Measurements from ENCODE around the gene DPAGT1. TPM values are rescaled to one million over a fixed set of nuclear protein-coding genes. Genes with fewer than 3 reads are reported as not detected.

The DPAGT1 gene
- total RNA-seq, 4 donors from 2014 or later: 10.7 to 38.6 (median 33.1) TPM

GRCh38 chr11:119100994-119101758 is 477 bp downstream of the DPAGT1 start:
- DNase-seq: peak in 1 of 3 donors; percentile 25
- Histone ChIP-seq H3K27me3 (no peaks in the 10 kb centered on the region), H3K4me1 (peaks cover 0 to 25% (median 9%) of the 10 kb centered on the region in 4 donors), H3K4me3 (peak overlapping the region; percentile 73 to 97 (median 82)), H3K36me3 (peaks cover 0 to 17% (median 0%) of the 10 kb centered on the region in 3 donors), H3K27ac (peak overlapping the region; percentile 88 to 92 (median 89)), H3K9me3 (no peaks in the 10 kb centered on the region)
- TF ChIP-seq POLR2A (IDR thresholded peaks at IDR 0.05) (peak in 1 of 2 donors; percentile 8), CTCF (IDR thresholded peaks at IDR 0.05) (peak in 3 of 6 experiments; percentile 30 to 39 (median 33))

- H3K4me1 ChIP-seq: peaks cover 0 to 22% (median 9%) of the 10 kb centered on the region in 4 donors
- H3K27ac ChIP-seq: peak overlapping the region in 2 of 4 donors; percentile 15 to 88
- peak in 1 of 3 donors; percentile 41 for DNase-seq
- H3K27me3 ChIP-seq: no peaks in the 10 kb centered on the region
- H3K9me3 ChIP-seq: no peaks in the 10 kb centered on the region
- H3K4me3 ChIP-seq: peak overlapping the region; percentile 73 to 97 (median 82)
- H3K36me3 ChIP-seq: peaks cover 0 to 17% (median 0%) of the 10 kb centered on the region in 3 donors
- TF ChIP-seq CTCF (IDR thresholded peaks at IDR 0.05) (peak in 3 of 6 experiments; percentile 40 to 45 (median 45)), POLR2A (IDR thresholded peaks at IDR 0.05) (no peak)
Measured at GRCh38 chr11:119100246-119100970, 1.2 kb downstream of the DPAGT1 start.

GRCh38 chr11:119099711-119100110 is 1.9 kb downstream of the DPAGT1 start:
- TF ChIP-seq CTCF (IDR thresholded peaks at IDR 0.05) (no peak), POLR2A (IDR thresholded peaks at IDR 0.05) (no peak)

GRCh38 chr11:119095066-119095880 is 6.4 kb downstream of the DPAGT1 start:
- H3K27me3 ChIP-seq: no peaks in the 10 kb centered on the region
- H3K27ac ChIP-seq: peak overlapping the region; percentile 95 to 96 (median 95)

More at GRCh38 chr11:119099711-119100110, 1.9 kb downstream of the DPAGT1 start:
- Histone ChIP-seq H3K27ac (no peak overlapping the region), H3K9me3 (no peaks in the 10 kb centered on the region), H3K36me3 (peaks cover 0 to 17% (median 0%) of the 10 kb centered on the region in 3 donors), H3K27me3 (no peaks in the 10 kb centered on the region), H3K4me1 (peaks cover 0 to 22% (median 9%) of the 10 kb centered on the region in 4 donors), H3K4me3 (no peak overlapping the region)
- no peak for DNase-seq

More at GRCh38 chr11:119095066-119095880, 6.4 kb downstream of the DPAGT1 start:
- H3K4me3 ChIP-seq: peak overlapping the region; percentile 78 to 90 (median 84)
- H3K36me3 ChIP-seq: peaks cover 0 to 27% (median 0%) of the 10 kb centered on the region in 3 donors
- H3K9me3 ChIP-seq: no peaks in the 10 kb centered on the region
- DNase-seq: peak; percentile 99
- TF ChIP-seq CTCF (IDR thresholded peaks at IDR 0.05): no peak
- peak; percentile 98 to 99 for TF ChIP-seq POLR2A (IDR thresholded peaks at IDR 0.05)
- peaks cover 0 to 26% (median 9%) of the 10 kb centered on the region in 4 donors for H3K4me1 ChIP-seq
